ENCODE measurements around the gene COA7.

Gene COA7

DNA sequence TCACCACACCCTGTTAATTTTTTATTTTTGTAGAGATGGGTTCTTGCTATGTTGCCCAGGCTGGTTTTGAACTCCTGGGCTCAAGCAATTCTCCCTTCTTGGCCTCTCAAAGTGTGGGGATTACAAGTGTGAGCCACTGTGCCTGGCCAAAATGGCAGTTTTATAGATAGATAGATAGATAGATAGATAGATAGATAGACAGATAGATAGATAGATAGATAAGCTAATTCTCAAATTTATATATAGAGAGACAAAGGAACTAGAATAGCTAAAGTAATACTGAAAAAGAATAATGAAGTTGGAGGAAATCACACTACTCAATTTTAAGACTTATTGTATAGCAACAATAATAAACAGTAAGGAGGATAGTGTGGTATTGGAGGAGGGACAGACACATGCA is 44.1 kb downstream of the COA7 start:
- ChIA-PET CTCF (no interaction called here), POLR2A (no interaction called here)
- H3K27ac ChIP-seq (ENCODE audit: extremely low read depth, low read depth, low read length): no peak overlapping the region
- no peaks in the 10 kb centered on the region for H3K36me3 ChIP-seq (ENCODE audit: control insufficient read depth in 2 of 2, insufficient read depth in 1 of 2, low read length in 2 of 2)
- no peak for TF ChIP-seq IKZF3 (tag by site-specific recombination; IDR thresholded peaks at IDR 0.05)
- TF ChIP-seq, protein P1, sequence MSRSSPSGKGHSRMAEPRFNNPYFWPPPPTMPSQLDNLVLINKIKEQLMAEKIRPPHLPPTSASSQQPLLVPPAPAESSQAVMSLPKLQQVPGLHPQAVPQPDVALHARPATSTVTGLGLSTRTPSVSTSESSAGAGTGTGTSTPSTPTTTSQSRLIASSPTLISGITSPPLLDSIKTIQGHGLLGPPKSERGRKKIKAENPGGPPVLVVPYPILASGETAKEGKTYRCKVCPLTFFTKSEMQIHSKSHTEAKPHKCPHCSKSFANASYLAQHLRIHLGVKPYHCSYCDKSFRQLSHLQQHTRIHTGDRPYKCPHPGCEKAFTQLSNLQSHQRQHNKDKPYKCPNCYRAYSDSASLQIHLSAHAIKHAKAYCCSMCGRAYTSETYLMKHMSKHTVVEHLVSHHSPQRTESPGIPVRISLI (tag by site-specific recombination; IDR thresholded peaks at IDR 0.05): no peak
- TF ChIP-seq ZNF23 (tag by site-specific recombination; IDR thresholded peaks at IDR 0.05; ENCODE audit: borderline replicate concordance): no peak
- no peak for TF ChIP-seq ZNF785 (tag by site-specific recombination; IDR thresholded peaks at IDR 0.05)
- TF ChIP-seq ZNF2 (tag by site-specific recombination; IDR thresholded peaks at IDR 0.05): no peak
- TF ChIP-seq SALL2 (tag by site-specific recombination; IDR thresholded peaks at IDR 0.05; ENCODE audit: borderline replicate concordance): no peak
- TF ChIP-seq, protein P2, sequence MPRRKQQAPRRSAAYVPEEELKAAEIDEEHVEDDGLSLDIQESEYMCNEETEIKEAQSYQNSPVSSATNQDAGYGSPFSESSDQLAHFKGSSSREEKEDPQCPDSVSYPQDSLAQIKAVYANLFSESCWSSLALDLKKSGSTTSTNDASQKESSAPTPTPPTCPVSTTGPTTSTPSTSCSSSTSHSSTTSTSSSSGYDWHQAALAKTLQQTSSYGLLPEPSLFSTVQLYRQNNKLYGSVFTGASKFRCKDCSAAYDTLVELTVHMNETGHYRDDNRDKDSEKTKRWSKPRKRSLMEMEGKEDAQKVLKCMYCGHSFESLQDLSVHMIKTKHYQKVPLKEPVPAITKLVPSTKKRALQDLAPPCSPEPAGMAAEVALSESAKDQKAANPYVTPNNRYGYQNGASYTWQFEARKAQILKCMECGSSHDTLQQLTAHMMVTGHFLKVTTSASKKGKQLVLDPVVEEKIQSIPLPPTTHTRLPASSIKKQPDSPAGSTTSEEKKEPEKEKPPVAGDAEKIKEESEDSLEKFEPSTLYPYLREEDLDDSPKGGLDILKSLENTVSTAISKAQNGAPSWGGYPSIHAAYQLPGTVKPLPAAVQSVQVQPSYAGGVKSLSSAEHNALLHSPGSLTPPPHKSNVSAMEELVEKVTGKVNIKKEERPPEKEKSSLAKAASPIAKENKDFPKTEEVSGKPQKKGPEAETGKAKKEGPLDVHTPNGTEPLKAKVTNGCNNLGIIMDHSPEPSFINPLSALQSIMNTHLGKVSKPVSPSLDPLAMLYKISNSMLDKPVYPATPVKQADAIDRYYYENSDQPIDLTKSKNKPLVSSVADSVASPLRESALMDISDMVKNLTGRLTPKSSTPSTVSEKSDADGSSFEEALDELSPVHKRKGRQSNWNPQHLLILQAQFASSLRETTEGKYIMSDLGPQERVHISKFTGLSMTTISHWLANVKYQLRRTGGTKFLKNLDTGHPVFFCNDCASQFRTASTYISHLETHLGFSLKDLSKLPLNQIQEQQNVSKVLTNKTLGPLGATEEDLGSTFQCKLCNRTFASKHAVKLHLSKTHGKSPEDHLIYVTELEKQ (tag by site-specific recombination; IDR thresholded peaks at IDR 0.05; ENCODE audit: borderline replicate concordance): no peak
- no peak for TF ChIP-seq ZNF510 (tag by site-specific recombination; IDR thresholded peaks at IDR 0.05; ENCODE audit: insufficient replicate concordance)
- no peak for TF ChIP-seq PRDM1 (tag by site-specific recombination; IDR thresholded peaks at IDR 0.05)
- TF ChIP-seq ZNF133 (tag by site-specific recombination; IDR thresholded peaks at IDR 0.05): no peak
- TF ChIP-seq ZFP41 (tag by site-specific recombination; IDR thresholded peaks at IDR 0.05; ENCODE audit: borderline replicate concordance): no peak
- TF ChIP-seq ZNF830 (tag by site-specific recombination; IDR thresholded peaks at IDR 0.05; ENCODE audit: low read depth): no peak
- no peak for TF ChIP-seq ZNF664 (tag by site-specific recombination; IDR thresholded peaks at IDR 0.05)
- TF ChIP-seq ZNF76 (tag by site-specific recombination; IDR thresholded peaks at IDR 0.05; ENCODE audit: borderline replicate concordance, low read depth): no peak
- TF ChIP-seq ZNF292 (tag by site-specific recombination; IDR thresholded peaks at IDR 0.05; ENCODE audit: borderline replicate concordance, low read depth): no peak
- TF ChIP-seq ZNF132 (tag by site-specific recombination; IDR thresholded peaks at IDR 0.05; ENCODE audit: borderline replicate concordance): no peak
- TF ChIP-seq SP3 (tag by site-specific recombination; IDR thresholded peaks at IDR 0.05): no peak
- TF ChIP-seq ZNF596 (tag by site-specific recombination; IDR thresholded peaks at IDR 0.05): no peak
- H3K4me1 ChIP-seq (ENCODE audit: control insufficient read depth, insufficient read depth, low read length): no peaks in the 10 kb centered on the region
- H3K9me3 ChIP-seq (ENCODE audit: control insufficient read depth, insufficient read depth, low read depth, low read length): no peaks in the 10 kb centered on the region
- H3K4me3 ChIP-seq (ENCODE audit: low read depth, low read length): no peak overlapping the region

DNA sequence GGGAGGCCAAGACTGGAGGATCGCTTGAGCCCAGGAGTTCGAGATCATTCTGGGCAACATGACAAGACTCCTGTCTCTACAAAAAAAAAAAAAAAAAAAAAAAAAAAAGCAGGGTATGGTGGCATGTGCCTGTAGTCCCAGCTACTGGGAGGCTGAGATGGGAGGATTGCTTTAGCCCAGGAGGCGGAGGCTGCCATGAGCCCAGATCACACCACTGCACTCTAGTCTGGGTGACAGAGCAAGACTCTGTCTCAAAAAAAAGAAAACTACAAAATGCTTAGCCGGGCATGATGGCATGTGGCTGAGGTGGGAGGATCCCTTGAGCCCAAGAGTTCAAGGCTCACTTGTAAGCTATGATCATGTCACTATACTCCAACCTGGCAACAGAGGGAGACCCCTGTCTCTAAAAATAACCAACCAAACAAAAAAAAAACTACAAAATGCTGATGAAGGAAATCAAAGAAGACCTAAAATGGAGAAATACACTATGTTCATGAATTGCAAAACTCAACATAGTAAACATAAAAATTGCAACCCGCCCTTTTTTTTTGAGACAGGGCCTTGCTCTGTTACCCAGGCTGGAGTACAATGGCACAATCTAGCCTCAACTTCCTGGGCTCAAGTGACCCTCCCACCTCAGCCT is 44.8 kb downstream of the COA7 start:
- H3K4me1 ChIP-seq (ENCODE audit: control insufficient read depth, insufficient read depth, low read length): no peaks in the 10 kb centered on the region
- CTCF ChIA-PET: no interaction called here
- H3K27ac ChIP-seq (ENCODE audit: extremely low read depth, low read depth, low read length): no peak overlapping the region
- no peak overlapping the region for H3K4me3 ChIP-seq (ENCODE audit: low read depth, low read length)
- no peaks in the 10 kb centered on the region for H3K36me3 ChIP-seq (ENCODE audit: control insufficient read depth in 2 of 2, insufficient read depth in 1 of 2, low read length in 2 of 2)
- POLR2A ChIA-PET: no interaction called here
- TF ChIP-seq ZNF24 (tag by site-specific recombination; IDR thresholded peaks at IDR 0.05): no peak
- TF ChIP-seq, protein P1 (tag by site-specific recombination; IDR thresholded peaks at IDR 0.05): 0 out of 2 replicates have a peak, but pooled peaks have one; percentile 29
- H3K9me3 ChIP-seq (ENCODE audit: control insufficient read depth, insufficient read depth, low read depth, low read length): no peaks in the 10 kb centered on the region
